Neural progenitor cell (in vitro differentiated cells): ENCODE data around the gene SMOC2. TPM values are rescaled to one million over a fixed set of nuclear protein-coding genes. Genes with fewer than 3 reads are reported as not detected.
A peak's percentile ranks its signal among the peaks of the same experiment; 100 is the strongest.

Experiments used
- DNase-seq: peaks from one replicate; pipeline ENCODE4 v3.0.0-alpha.2; 2016; ENCODE audit warnings: low spot score
- H2AFZ ChIP-seq: fragments of 200-600 bp; sonication (generic); replicated peaks from 2 replicates; pipeline ENCODE4 v1.6.1; 2016; ENCODE audit warnings: antibody characterized with exemption
- H3F3A ChIP-seq: fragments of 200-600 bp; sonication (generic); 2 replicates; pipeline ENCODE4 v1.6.1; 2016; ENCODE audit warnings: antibody characterized with exemption, low read depth
- H3K27ac ChIP-seq: fragments of 200-600 bp; sonication (generic); 2 replicates; pipeline ENCODE4 v1.5.1; 2016; ENCODE audit warnings: mild to moderate bottlenecking
- H3K27me3 ChIP-seq: fragments of 200-600 bp; sonication (generic); 2 replicates; pipeline ENCODE4 v1.6.1; 2016; ENCODE audit warnings: mild to moderate bottlenecking, moderate library complexity
- H3K36me3 ChIP-seq: fragments of 200-600 bp; sonication (generic); 2 replicates; pipeline ENCODE4 v1.5.1; 2016
- H3K4me1 ChIP-seq: fragments of 200-600 bp; sonication (generic); 2 replicates; pipeline ENCODE4 v1.6.1; 2016; ENCODE audit warnings: mixed run types
- H3K4me2 ChIP-seq: fragments of 200-600 bp; sonication (generic); 2 replicates; pipeline ENCODE4 v1.6.1; 2016
- H3K4me3 ChIP-seq: fragments of 200-600 bp; sonication (generic); 2 replicates; pipeline ENCODE4 v1.5.1; 2016
- H3K79me2 ChIP-seq: fragments of 200-600 bp; sonication (generic); 2 replicates; pipeline ENCODE4 v1.6.1; 2016; ENCODE audit warnings: low read depth
- H3K9ac ChIP-seq: fragments of 200-600 bp; sonication (generic); 2 replicates; pipeline ENCODE4 v1.6.1; 2016
- H3K9me3 ChIP-seq: fragments of 200-600 bp; sonication (generic); 2 replicates; pipeline ENCODE4 v1.5.1; 2016; ENCODE audit warnings: low read depth
- H4K20me1 ChIP-seq: fragments of 200-600 bp; sonication (generic); 2 replicates; pipeline ENCODE4 v1.6.1; 2016; ENCODE audit warnings: low read depth
- H3K27ac Mint-ChIP-seq: 3 replicates; pipeline ENCODE4 v1.8.0; 2021; ENCODE audit warnings: mixed read lengths
- H3K27me3 Mint-ChIP-seq: 2 replicates; pipeline ENCODE4 v1.8.0; 2022; ENCODE audit warnings: low read depth, mild to moderate bottlenecking, inconsistent platforms, moderate library complexity, mixed read lengths; ENCODE audit not compliant: insufficient read depth
- H3K36me3 Mint-ChIP-seq: 3 replicates; pipeline ENCODE4 v1.8.0; 2021; ENCODE audit warnings: mixed read lengths
- H3K4me1 Mint-ChIP-seq: 3 replicates; pipeline ENCODE4 v1.8.0; 2021; ENCODE audit warnings: mixed read lengths
- H3K4me3 Mint-ChIP-seq: 3 replicates; pipeline ENCODE4 v1.8.0; 2021; ENCODE audit warnings: mild to moderate bottlenecking, moderate library complexity, mixed read lengths
- H3K9me3 Mint-ChIP-seq: 3 replicates; pipeline ENCODE4 v1.8.0; 2020; ENCODE audit warnings: mixed read lengths
- EZH2 ChIP-seq: fragments of 200-600 bp; sonication (generic); IDR thresholded peaks from 2 replicates; pipeline ENCODE4 v1.6.1; 2017; ENCODE audit warnings: antibody characterized with exemption, mild to moderate bottlenecking, moderate library complexity
- EZH2phosphoT487 ChIP-seq: fragments of 200-600 bp; sonication (generic); IDR thresholded peaks from 2 replicates; pipeline ENCODE4 v1.6.1; 2017; ENCODE audit warnings: antibody characterized with exemption
- total RNA-seq: library from RNA; depleted of rRNA; stranded (reverse); fragments of >200 nt; gene quantifications from 2 replicates; pipeline ENCODE4 v1.2.3, GENCODE V29; 2015; ENCODE audit warnings: low replicate concordance
- TF ChIP-seq, protein P1 (sequence below): fragments of 200-600 bp; sonication (generic); IDR thresholded peaks from 2 replicates; pipeline ENCODE4 v1.5.1; 2017; ENCODE audit warnings: antibody characterized with exemption, mild to moderate bottlenecking

The SMOC2 gene
- total RNA-seq, 1 donor from 2014 or later: 0.75 TPM

DNA sequence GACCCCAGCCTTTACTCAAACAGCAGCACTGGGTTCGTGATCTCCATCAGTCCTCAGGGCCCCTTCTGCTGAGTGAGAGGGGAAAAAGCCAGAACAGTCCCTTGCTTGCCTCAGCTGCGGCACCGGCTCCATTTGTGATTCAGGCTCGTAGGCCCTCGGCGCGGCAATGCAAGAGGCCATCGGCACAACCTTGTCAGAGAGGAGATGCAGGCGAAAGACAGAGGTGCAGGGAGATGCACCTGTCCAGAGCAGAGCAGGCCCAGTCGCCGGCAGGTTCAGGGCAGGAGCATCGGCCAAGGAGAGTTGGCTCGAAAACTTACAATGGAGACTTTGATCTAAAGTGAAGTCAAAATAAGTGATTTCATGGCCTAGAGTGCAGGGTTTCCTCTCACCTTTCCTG lies 171.6 kb downstream of the SMOC2 start:
- Histone ChIP-seq H3K36me3 (no peaks in the 10 kb centered on the region), H3K27ac (no peak overlapping the region), H3K27me3 (no peaks in the 10 kb centered on the region), H4K20me1 (no peaks in the 10 kb centered on the region), H3K4me2 (no peak overlapping the region), H3K4me1 (peaks cover 5% of the 10 kb centered on the region), H3K4me3 (no peak overlapping the region), H2AFZ (no peak overlapping the region), H3F3A (no peaks in the 10 kb centered on the region), H3K79me2 (no peaks in the 10 kb centered on the region), H3K9ac (no peak overlapping the region), H3K9me3 (no peaks in the 10 kb centered on the region)
- DNase-seq: no peak
- Mint-ChIP-seq H3K9me3 (peaks cover 8% of the 10 kb centered on the region), H3K4me1 (peaks cover 12% of the 10 kb centered on the region), H3K27ac (peak overlapping the region; percentile 14), H3K27me3 (peaks cover 14% of the 10 kb centered on the region), H3K36me3 (no peaks in the 10 kb centered on the region), H3K4me3 (no peak overlapping the region)
- TF ChIP-seq, protein P1, sequence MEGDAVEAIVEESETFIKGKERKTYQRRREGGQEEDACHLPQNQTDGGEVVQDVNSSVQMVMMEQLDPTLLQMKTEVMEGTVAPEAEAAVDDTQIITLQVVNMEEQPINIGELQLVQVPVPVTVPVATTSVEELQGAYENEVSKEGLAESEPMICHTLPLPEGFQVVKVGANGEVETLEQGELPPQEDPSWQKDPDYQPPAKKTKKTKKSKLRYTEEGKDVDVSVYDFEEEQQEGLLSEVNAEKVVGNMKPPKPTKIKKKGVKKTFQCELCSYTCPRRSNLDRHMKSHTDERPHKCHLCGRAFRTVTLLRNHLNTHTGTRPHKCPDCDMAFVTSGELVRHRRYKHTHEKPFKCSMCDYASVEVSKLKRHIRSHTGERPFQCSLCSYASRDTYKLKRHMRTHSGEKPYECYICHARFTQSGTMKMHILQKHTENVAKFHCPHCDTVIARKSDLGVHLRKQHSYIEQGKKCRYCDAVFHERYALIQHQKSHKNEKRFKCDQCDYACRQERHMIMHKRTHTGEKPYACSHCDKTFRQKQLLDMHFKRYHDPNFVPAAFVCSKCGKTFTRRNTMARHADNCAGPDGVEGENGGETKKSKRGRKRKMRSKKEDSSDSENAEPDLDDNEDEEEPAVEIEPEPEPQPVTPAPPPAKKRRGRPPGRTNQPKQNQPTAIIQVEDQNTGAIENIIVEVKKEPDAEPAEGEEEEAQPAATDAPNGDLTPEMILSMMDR: no peak
- TF ChIP-seq EZH2 (no peak), EZH2phosphoT487 (no peak)

DNA sequence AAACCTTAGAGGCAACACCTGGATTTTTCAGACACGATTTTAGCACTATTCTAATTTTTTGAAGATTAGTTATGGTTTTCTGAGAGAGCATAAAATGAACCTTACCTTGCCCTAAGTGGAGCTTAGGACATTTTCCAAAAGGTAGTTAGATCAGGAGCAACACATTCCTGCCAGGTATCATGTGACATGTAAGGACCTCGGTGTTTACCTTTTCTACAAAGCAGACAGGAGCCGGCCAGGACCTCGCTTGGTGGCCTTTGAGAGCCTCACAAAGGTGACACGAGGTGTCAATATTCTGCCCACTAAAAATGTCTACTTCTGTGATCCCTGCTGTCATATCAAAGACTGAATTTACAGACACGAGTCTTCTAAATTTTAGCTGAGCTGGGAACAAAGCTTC lies 174.9 kb downstream of the SMOC2 start:
- no peaks in the 10 kb centered on the region for H3F3A ChIP-seq
- no peak overlapping the region for H2AFZ ChIP-seq
- Mint-ChIP-seq H3K4me3 (no peak overlapping the region), H3K27ac (no peak overlapping the region), H3K36me3 (no peaks in the 10 kb centered on the region), H3K4me1 (peaks cover 2% of the 10 kb centered on the region), H3K9me3 (peaks cover 8% of the 10 kb centered on the region), H3K27me3 (peaks cover 8% of the 10 kb centered on the region)
- H3K4me3 ChIP-seq: no peak overlapping the region
- no peaks in the 10 kb centered on the region for H3K4me1 ChIP-seq
- no peaks in the 10 kb centered on the region for H3K36me3 ChIP-seq
- H3K27ac ChIP-seq: no peak overlapping the region
- TF ChIP-seq EZH2: no peak
- TF ChIP-seq, protein P1: no peak
- no peak for TF ChIP-seq EZH2phosphoT487
- DNase-seq: no peak
- H3K4me2 ChIP-seq: no peak overlapping the region
- H4K20me1 ChIP-seq: no peaks in the 10 kb centered on the region
- no peaks in the 10 kb centered on the region for H3K9me3 ChIP-seq
- H3K27me3 ChIP-seq: no peaks in the 10 kb centered on the region
- no peaks in the 10 kb centered on the region for H3K79me2 ChIP-seq
- no peak overlapping the region for H3K9ac ChIP-seq

DNA sequence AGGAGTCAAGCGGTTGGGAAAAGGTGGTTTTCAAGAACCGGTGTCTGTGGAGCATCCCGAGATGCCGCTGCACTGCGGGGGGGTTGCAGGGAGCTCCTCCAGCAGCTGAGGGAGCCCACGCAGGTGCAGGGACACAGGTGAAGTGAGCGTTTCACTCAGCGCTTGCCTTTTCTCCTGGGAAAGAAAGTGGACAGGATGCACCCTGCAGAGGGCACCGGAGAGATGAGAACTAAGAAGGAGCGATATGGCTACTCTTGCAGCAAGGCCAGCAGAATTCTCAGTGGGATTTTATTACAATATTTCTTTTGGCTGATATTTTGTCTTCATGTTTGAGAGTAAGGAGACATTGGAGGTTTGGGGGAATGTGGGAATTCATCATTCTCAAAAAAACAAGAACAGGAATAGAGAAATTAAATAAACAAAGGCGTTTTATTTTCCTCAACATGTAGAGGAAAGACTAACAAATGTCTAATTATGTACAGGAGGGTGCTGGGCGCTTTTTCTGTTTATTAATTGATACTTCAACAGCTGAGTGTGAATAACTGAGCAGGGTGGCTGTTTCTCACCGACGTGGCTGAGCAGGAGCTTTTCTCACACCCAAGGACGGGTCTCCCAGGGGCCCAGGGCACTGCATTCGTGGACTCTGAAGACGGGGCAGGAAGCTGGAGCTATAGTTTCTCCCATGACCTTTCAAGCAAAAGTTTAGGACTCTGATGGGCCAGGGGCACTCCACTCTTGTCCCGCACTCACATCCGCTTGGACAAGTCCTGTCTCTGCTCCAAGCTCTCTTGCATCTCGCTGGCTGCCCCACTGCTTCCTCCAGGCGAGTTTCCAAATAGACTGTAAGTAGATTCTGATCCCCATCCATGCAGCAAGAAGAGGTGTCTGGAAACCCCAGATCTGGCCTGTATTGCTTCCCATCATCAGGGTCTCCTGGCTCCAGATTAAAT lies 176.1 kb downstream of the SMOC2 start:
- Histone ChIP-seq H3K4me1 (no peaks in the 10 kb centered on the region), H3F3A (no peaks in the 10 kb centered on the region), H3K9ac (no peak overlapping the region), H3K9me3 (no peaks in the 10 kb centered on the region), H3K36me3 (no peaks in the 10 kb centered on the region), H2AFZ (no peak overlapping the region), H3K4me2 (no peak overlapping the region), H3K4me3 (no peak overlapping the region), H3K79me2 (no peaks in the 10 kb centered on the region), H4K20me1 (no peaks in the 10 kb centered on the region), H3K27me3 (no peaks in the 10 kb centered on the region), H3K27ac (no peak overlapping the region)
- DNase-seq: peak; percentile 38
- no peak overlapping the region for H3K27ac Mint-ChIP-seq
- H3K4me1 Mint-ChIP-seq: peaks cover 2% of the 10 kb centered on the region
- no peaks in the 10 kb centered on the region for H3K36me3 Mint-ChIP-seq
- TF ChIP-seq EZH2 (no peak), EZH2phosphoT487 (no peak)
- TF ChIP-seq, protein P1: peak; percentile 44
- H3K27me3 Mint-ChIP-seq: peaks cover 8% of the 10 kb centered on the region
- no peak overlapping the region for H3K4me3 Mint-ChIP-seq
- H3K9me3 Mint-ChIP-seq: peaks cover 12% of the 10 kb centered on the region
